Gastroesophageal sphincter (tissue), 3 donors: ENCODE results near the gene ROS1.

Experiments
- CTCF ChIP-seq, 4 experiments: fragments of 200-600 bp in 2 of 4; fragments of 450-650 bp in 2 of 4; sonication (generic) in 1 of 4; IDR thresholded peaks; one replicate each; pipeline ENCODE4 v1.5.1; 2017 to 2019; ENCODE audit warnings: antibody characterized with exemption in 4 of 4, mild to moderate bottlenecking in 2 of 4, moderate library complexity in 2 of 4
- EP300 ChIP-seq: sonication (generic); formaldehyde crosslinking; IDR thresholded peaks from one replicate; pipeline ENCODE4 v1.6.1; 2017; ENCODE audit warnings: antibody characterized with exemption, mild to moderate bottlenecking
- POLR2A ChIP-seq, 2 donors: fragments of 450-650 bp; IDR thresholded peaks; one replicate each; pipeline ENCODE4 v1.6.1; 2017; ENCODE audit warnings: antibody characterized with exemption in 2 of 2, mild to moderate bottlenecking in 2 of 2, moderate library complexity in 1 of 2

- TF ChIP-seq POLR2A (IDR thresholded peaks at IDR 0.05) (no peak), CTCF (IDR thresholded peaks at IDR 0.05) (no peak), EP300 (no peak)
Observed at GRCh38 chr6:117399924-117400323, 25.8 kb downstream of the ROS1 start.
